H1 (cell line): ENCODE data around the gene ACTL7A. TPM values are rescaled to one million over a fixed set of nuclear protein-coding genes. Genes with fewer than 3 reads are reported as not detected.

Experiments
- BACH1 ChIP-seq: IDR thresholded peaks from 2 replicates; pipeline ENCODE4 v1.6.1; 2012; ENCODE audit warnings: low read length, improper control_type of control experiment
- KDM5A ChIP-seq: fragments of 200-600 bp; IDR thresholded peaks from 2 replicates; pipeline ENCODE4 v1.7.1; 2012; ENCODE audit warnings: mild to moderate bottlenecking, low read length, inconsistent platforms, mixed read lengths
- MAFK ChIP-seq: IDR thresholded peaks from 2 replicates; pipeline ENCODE4 v1.6.1; 2012; ENCODE audit warnings: low read depth, mild to moderate bottlenecking, improper control_type of control experiment, low read length
- POLR2A ChIP-seq, 2 experiments: IDR thresholded peaks; 1 replicate in 1 of 2; 2 replicates in 1 of 2; pipeline ENCODE4 v1.6.1; 2011; ENCODE audit warnings: low read depth in 2 of 2, low read length in 2 of 2, mild to moderate bottlenecking in 2 of 2; ENCODE audit errors: control extremely low read depth in 1 of 2
- TAF1 ChIP-seq: IDR thresholded peaks from 2 replicates; pipeline ENCODE4 v1.6.1; 2011; ENCODE audit warnings: mild to moderate bottlenecking, low read depth, low read length
- ZNF274 ChIP-seq: IDR thresholded peaks from 2 replicates; pipeline ENCODE4 v1.7.0; 2012; ENCODE audit warnings: low read length, borderline replicate concordance; ENCODE audit errors: extremely low read depth
- polyA plus RNA-seq, 7 experiments: library from polyadenylated mRNA; depleted of rRNA in 3 of 7; stranded (reverse) in 5 of 7; unstranded in 2 of 7; fragments of >200 nt in 5 of 7; fragments of 200-250 nt in 2 of 7; gene quantifications; 1 replicate in 5 of 7; 2 replicates in 1 of 7; 4 replicates in 1 of 7; pipeline versions ENCODE4 v1.2.1 to v1.2.3, GENCODE V29; 2011 to 2013; ENCODE audit warnings: missing spikeins in 2 of 7, mixed read lengths in 2 of 7
- total RNA-seq: library from RNA; stranded (reverse); fragmentation: NEBNext Ultra II Directional; extraction: Animal tissue kit (Norgen Biotek cat#: 25700); gene quantifications from 2 replicates; pipeline ENCODE4 v1.2.1, GENCODE V29; 2021
- TF ChIP-seq, protein P1 (sequence below): fragments of 300-600 bp; sonication (generic); IDR thresholded peaks from 2 replicates; pipeline ENCODE4 v1.7.1; 2012; ENCODE audit warnings: low read length, moderate library complexity, mild to moderate bottlenecking, inconsistent platforms; ENCODE audit not compliant: insufficient replicate concordance
- TF ChIP-seq, protein P2 (sequence below): IDR thresholded peaks from 2 replicates; pipeline ENCODE4 v1.6.1; 2011; ENCODE audit warnings: low read length, improper control_type of control experiment

The ACTL7A gene
- total and polyA plus RNA-seq, 2 of the 8 experiments (the other 6 are each of a cell fraction or from before 2014, with no cell fraction given): not detected

DNA sequence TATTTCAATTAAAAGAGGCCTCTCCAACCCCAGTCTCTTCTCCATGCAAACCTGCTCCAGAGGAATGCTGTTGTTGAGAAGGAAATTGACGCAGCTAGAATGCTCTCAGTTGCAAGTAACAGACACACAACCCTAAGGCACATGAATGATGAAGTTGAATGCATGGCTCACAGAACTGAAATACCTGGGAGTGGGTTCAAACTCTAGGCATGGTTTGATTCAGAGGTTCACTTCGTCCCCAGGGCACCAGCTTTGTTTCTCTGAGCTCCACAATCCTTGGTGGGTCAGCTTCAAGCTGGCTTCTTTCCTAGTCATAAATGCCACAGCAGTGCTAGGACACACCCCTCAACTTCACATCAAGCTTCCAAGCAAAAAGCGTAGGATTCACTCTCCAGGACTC is 10.9 kb upstream of the ACTL7A start (continued):
- TF ChIP-seq, protein P1, sequence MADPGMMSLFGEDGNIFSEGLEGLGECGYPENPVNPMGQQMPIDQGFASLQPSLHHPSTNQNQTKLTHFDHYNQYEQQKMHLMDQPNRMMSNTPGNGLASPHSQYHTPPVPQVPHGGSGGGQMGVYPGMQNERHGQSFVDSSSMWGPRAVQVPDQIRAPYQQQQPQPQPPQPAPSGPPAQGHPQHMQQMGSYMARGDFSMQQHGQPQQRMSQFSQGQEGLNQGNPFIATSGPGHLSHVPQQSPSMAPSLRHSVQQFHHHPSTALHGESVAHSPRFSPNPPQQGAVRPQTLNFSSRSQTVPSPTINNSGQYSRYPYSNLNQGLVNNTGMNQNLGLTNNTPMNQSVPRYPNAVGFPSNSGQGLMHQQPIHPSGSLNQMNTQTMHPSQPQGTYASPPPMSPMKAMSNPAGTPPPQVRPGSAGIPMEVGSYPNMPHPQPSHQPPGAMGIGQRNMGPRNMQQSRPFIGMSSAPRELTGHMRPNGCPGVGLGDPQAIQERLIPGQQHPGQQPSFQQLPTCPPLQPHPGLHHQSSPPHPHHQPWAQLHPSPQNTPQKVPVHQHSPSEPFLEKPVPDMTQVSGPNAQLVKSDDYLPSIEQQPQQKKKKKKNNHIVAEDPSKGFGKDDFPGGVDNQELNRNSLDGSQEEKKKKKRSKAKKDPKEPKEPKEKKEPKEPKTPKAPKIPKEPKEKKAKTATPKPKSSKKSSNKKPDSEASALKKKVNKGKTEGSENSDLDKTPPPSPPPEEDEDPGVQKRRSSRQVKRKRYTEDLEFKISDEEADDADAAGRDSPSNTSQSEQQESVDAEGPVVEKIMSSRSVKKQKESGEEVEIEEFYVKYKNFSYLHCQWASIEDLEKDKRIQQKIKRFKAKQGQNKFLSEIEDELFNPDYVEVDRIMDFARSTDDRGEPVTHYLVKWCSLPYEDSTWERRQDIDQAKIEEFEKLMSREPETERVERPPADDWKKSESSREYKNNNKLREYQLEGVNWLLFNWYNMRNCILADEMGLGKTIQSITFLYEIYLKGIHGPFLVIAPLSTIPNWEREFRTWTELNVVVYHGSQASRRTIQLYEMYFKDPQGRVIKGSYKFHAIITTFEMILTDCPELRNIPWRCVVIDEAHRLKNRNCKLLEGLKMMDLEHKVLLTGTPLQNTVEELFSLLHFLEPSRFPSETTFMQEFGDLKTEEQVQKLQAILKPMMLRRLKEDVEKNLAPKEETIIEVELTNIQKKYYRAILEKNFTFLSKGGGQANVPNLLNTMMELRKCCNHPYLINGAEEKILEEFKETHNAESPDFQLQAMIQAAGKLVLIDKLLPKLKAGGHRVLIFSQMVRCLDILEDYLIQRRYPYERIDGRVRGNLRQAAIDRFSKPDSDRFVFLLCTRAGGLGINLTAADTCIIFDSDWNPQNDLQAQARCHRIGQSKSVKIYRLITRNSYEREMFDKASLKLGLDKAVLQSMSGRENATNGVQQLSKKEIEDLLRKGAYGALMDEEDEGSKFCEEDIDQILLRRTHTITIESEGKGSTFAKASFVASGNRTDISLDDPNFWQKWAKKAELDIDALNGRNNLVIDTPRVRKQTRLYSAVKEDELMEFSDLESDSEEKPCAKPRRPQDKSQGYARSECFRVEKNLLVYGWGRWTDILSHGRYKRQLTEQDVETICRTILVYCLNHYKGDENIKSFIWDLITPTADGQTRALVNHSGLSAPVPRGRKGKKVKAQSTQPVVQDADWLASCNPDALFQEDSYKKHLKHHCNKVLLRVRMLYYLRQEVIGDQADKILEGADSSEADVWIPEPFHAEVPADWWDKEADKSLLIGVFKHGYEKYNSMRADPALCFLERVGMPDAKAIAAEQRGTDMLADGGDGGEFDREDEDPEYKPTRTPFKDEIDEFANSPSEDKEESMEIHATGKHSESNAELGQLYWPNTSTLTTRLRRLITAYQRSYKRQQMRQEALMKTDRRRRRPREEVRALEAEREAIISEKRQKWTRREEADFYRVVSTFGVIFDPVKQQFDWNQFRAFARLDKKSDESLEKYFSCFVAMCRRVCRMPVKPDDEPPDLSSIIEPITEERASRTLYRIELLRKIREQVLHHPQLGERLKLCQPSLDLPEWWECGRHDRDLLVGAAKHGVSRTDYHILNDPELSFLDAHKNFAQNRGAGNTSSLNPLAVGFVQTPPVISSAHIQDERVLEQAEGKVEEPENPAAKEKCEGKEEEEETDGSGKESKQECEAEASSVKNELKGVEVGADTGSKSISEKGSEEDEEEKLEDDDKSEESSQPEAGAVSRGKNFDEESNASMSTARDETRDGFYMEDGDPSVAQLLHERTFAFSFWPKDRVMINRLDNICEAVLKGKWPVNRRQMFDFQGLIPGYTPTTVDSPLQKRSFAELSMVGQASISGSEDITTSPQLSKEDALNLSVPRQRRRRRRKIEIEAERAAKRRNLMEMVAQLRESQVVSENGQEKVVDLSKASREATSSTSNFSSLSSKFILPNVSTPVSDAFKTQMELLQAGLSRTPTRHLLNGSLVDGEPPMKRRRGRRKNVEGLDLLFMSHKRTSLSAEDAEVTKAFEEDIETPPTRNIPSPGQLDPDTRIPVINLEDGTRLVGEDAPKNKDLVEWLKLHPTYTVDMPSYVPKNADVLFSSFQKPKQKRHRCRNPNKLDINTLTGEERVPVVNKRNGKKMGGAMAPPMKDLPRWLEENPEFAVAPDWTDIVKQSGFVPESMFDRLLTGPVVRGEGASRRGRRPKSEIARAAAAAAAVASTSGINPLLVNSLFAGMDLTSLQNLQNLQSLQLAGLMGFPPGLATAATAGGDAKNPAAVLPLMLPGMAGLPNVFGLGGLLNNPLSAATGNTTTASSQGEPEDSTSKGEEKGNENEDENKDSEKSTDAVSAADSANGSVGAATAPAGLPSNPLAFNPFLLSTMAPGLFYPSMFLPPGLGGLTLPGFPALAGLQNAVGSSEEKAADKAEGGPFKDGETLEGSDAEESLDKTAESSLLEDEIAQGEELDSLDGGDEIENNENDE: no peak
- TF ChIP-seq KDM5A: no peak
- TF ChIP-seq, protein P2, sequence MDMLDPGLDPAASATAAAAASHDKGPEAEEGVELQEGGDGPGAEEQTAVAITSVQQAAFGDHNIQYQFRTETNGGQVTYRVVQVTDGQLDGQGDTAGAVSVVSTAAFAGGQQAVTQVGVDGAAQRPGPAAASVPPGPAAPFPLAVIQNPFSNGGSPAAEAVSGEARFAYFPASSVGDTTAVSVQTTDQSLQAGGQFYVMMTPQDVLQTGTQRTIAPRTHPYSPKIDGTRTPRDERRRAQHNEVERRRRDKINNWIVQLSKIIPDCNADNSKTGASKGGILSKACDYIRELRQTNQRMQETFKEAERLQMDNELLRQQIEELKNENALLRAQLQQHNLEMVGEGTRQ: no peak
- no peak for TF ChIP-seq MAFK
- TF ChIP-seq TAF1: no peak
- TF ChIP-seq ZNF274: no peak
- TF ChIP-seq BACH1: no peak
- no peak for TF ChIP-seq POLR2A (IDR thresholded peaks at IDR 0.05; ENCODE audit: control extremely low read depth in 1 of 2, low read depth in 2 of 2, low read length in 2 of 2)
- TF ChIP-seq, all 59 proteins: peak for 0
